SJCRH30 (cell line): ENCODE measurements around the gene SCLT1. TPM values are rescaled to one million over a fixed set of nuclear protein-coding genes. Genes with fewer than 3 reads are reported as not detected.

Source experiments
- DNase-seq, 2 experiments: peaks; one replicate each; pipeline ENCODE4 v3.0.0-alpha.2; 2015 to 2020
- H3K27ac ChIP-seq: fragments of 250-450 bp; sonication (Bioruptor Pico); 2 replicates; pipeline ENCODE4 v1.5.1; 2020; ENCODE audit warnings: mild to moderate bottlenecking, moderate library complexity
- H3K27me3 ChIP-seq: fragments of 250-450 bp; sonication (Bioruptor Pico); 2 replicates; pipeline ENCODE4 v1.5.1; 2020; ENCODE audit warnings: mild to moderate bottlenecking, moderate library complexity
- H3K36me3 ChIP-seq: fragments of 250-450 bp; sonication (Bioruptor Pico); 2 replicates; pipeline ENCODE4 v1.5.1; 2020; ENCODE audit warnings: mild to moderate bottlenecking, moderate library complexity
- H3K4me1 ChIP-seq: fragments of 250-450 bp; sonication (Bioruptor Pico); 2 replicates; pipeline ENCODE4 v1.5.1; 2020; ENCODE audit warnings: mild to moderate bottlenecking, moderate library complexity
- H3K4me3 ChIP-seq: fragments of 250-450 bp; sonication (Bioruptor Pico); 2 replicates; pipeline ENCODE4 v1.5.1; 2020; ENCODE audit warnings: mild to moderate bottlenecking, moderate library complexity
- H3K9me3 ChIP-seq: fragments of 250-450 bp; sonication (Bioruptor Pico); replicated peaks from 2 replicates; pipeline ENCODE4 v1.5.1; 2020; ENCODE audit warnings: mild to moderate bottlenecking, moderate library complexity
- total RNA-seq: library from RNA; depleted of rRNA; stranded (reverse); fragments of >200 nt; shearing (Covaris generic); gene quantifications from 2 replicates; pipeline ENCODE4 v1.2.3, GENCODE V29; 2014

Gene SCLT1
- total RNA-seq, 1 experiment from 2014 or later = 23.2 TPM

GRCh38 chr4:128958194-128958593, 135.1 kb downstream of the SCLT1 start:
- no peaks in the 10 kb centered on the region for H3K4me1 ChIP-seq
- peaks cover 6% of the 10 kb centered on the region for H3K36me3 ChIP-seq
- no peaks in the 10 kb centered on the region for H3K9me3 ChIP-seq
- DNase-seq = no peak
- H3K27me3 ChIP-seq = no peaks in the 10 kb centered on the region
- no peak overlapping the region for H3K4me3 ChIP-seq
- no peak overlapping the region for H3K27ac ChIP-seq

GRCh38 chr4:128957459-128957858, 135.9 kb downstream of the SCLT1 start:
- Histone ChIP-seq H3K27ac (no peak overlapping the region), H3K9me3 (no peaks in the 10 kb centered on the region), H3K36me3 (peaks cover 6% of the 10 kb centered on the region), H3K27me3 (no peaks in the 10 kb centered on the region), H3K4me1 (no peaks in the 10 kb centered on the region), H3K4me3 (no peak overlapping the region)
- DNase-seq = no peak

DNA sequence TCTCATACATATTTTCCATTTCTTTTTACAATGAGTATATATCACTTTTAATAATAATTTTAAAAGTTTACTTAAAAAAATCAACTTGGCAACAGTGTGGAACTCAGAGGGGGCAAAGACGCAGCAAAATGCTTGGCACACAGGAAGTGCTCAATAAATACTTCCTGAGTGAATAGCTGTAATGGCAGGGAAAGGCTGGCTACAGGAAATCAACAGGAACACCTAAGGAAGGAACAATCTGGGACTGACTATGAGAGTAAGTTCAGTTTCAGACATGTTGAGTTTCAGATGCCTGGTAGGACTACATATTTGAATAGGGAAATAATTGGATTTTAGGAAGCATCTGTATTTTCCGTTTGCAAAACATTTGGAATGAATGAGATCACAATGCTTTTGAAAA, 137.6 kb downstream of the SCLT1 start:
- Histone ChIP-seq H3K36me3 (peaks cover 6% of the 10 kb centered on the region), H3K27me3 (no peaks in the 10 kb centered on the region), H3K4me1 (no peaks in the 10 kb centered on the region), H3K4me3 (no peak overlapping the region), H3K27ac (no peak overlapping the region), H3K9me3 (no peaks in the 10 kb centered on the region)
- DNase-seq = no peak

DNA sequence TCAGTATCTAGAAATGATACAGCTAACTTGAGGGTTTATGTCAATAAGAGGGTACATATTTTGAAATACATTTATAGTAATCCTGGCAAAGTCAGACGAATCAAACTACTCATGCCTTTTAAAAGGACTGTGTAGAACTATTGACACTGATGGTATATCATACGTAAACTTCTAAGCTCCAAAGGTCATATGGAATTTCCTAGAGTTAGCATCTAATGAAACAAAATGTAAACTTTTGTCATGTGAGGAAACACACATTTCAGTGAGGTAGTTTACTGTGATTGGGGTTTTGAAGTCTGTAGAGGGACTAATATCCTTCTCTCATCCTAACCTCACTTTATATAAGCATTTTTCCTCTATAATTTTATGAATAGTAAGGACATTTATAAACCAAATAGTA, 138.4 kb downstream of the SCLT1 start:
- no peak for DNase-seq
- H3K4me3 ChIP-seq = no peak overlapping the region
- peaks cover 8% of the 10 kb centered on the region for H3K36me3 ChIP-seq
- H3K4me1 ChIP-seq = no peaks in the 10 kb centered on the region
- H3K27me3 ChIP-seq = no peaks in the 10 kb centered on the region
- H3K27ac ChIP-seq = no peak overlapping the region
- no peaks in the 10 kb centered on the region for H3K9me3 ChIP-seq

- Histone ChIP-seq H3K4me3 (no peak overlapping the region), H3K9me3 (no peaks in the 10 kb centered on the region), H3K36me3 (peaks cover 5% of the 10 kb centered on the region), H3K27ac (no peak overlapping the region), H3K4me1 (no peaks in the 10 kb centered on the region), H3K27me3 (no peaks in the 10 kb centered on the region)
- no peak for DNase-seq
These were observed 142.0 kb downstream of the SCLT1 start for GRCh38 chr4:128951316-128951715.

DNA sequence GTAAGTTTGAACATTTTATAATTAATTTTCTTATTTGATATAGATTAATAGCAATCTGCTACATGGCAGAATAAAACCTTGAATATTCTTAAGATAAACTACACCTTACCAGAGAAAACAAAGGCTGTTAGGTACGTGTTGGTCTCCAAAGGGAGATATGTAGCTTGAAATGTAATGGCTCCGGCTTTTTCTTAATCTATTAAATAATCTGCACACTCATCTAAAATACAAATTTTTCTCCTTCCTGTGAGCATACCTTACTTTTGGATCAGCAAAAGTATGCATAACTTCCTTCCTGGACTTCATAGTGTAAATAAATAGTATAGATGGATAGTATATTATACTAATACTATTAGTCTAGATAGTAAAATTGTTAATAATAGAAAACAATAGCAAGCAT, 142.5 kb downstream of the SCLT1 start:
- no peak for DNase-seq
- no peak overlapping the region for H3K4me3 ChIP-seq
- H3K27ac ChIP-seq = no peak overlapping the region

GRCh38 chr4:128946916-128947315, 146.4 kb downstream of the SCLT1 start:
- Histone ChIP-seq H3K27ac (no peak overlapping the region), H3K27me3 (no peaks in the 10 kb centered on the region), H3K4me3 (no peak overlapping the region), H3K9me3 (no peaks in the 10 kb centered on the region), H3K36me3 (peaks cover 24% of the 10 kb centered on the region), H3K4me1 (no peaks in the 10 kb centered on the region)
- no peak for DNase-seq

More for the DNA sequence above, 142.5 kb downstream of the SCLT1 start:
- peaks cover 8% of the 10 kb centered on the region for H3K36me3 ChIP-seq
- no peaks in the 10 kb centered on the region for H3K4me1 ChIP-seq
- no peaks in the 10 kb centered on the region for H3K9me3 ChIP-seq
- no peaks in the 10 kb centered on the region for H3K27me3 ChIP-seq

- DNase-seq = no peak
- H3K4me1 ChIP-seq = no peaks in the 10 kb centered on the region
- H3K27ac ChIP-seq = no peak overlapping the region
- H3K36me3 ChIP-seq = peaks cover 40% of the 10 kb centered on the region
- no peaks in the 10 kb centered on the region for H3K9me3 ChIP-seq
- no peaks in the 10 kb centered on the region for H3K27me3 ChIP-seq
- no peak overlapping the region for H3K4me3 ChIP-seq
These were observed 150.7 kb downstream of the SCLT1 start for GRCh38 chr4:128942607-128943006.

GRCh38 chr4:128940971-128941370, 152.4 kb downstream of the SCLT1 start:
- no peaks in the 10 kb centered on the region for H3K9me3 ChIP-seq
- H3K4me3 ChIP-seq = no peak overlapping the region
- no peaks in the 10 kb centered on the region for H3K27me3 ChIP-seq
- H3K4me1 ChIP-seq = no peaks in the 10 kb centered on the region
- DNase-seq = no peak
- peaks cover 38% of the 10 kb centered on the region for H3K36me3 ChIP-seq
- H3K27ac ChIP-seq = no peak overlapping the region

DNA sequence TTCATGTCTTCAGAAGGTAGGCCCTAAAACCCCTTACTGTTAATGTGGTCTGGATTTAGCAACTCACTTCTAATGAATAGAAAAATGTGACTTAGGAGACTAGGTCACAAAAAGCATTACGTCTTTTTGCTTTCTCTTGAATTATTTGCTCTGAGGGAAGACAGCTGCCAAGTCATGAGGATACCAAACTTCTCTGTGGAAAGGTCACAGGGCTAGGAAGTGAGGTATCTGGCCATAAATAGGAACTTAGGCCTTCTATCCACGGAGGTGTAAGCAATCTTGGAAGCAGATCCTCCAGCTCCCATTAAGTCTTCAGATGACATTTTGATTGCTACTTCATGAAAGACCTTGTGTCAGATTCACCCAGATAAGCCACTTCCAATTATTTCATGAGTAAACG, 163.3 kb downstream of the SCLT1 start:
- no peaks in the 10 kb centered on the region for H3K9me3 ChIP-seq
- no peak for DNase-seq
- no peak overlapping the region for H3K4me3 ChIP-seq
- no peak overlapping the region for H3K27ac ChIP-seq
- no peaks in the 10 kb centered on the region for H3K27me3 ChIP-seq
- no peaks in the 10 kb centered on the region for H3K4me1 ChIP-seq
- H3K36me3 ChIP-seq = peaks cover 10% of the 10 kb centered on the region

- Histone ChIP-seq H3K36me3 (peaks cover 3% of the 10 kb centered on the region; the same call in 1 of the 2 replicates), H3K27ac (no peak overlapping the region), H3K27me3 (no peaks in the 10 kb centered on the region), H3K4me1 (no peaks in the 10 kb centered on the region), H3K4me3 (no peak overlapping the region), H3K9me3 (no peaks in the 10 kb centered on the region)
- no peak for DNase-seq
These were observed 168.4 kb downstream of the SCLT1 start for GRCh38 chr4:128924951-128925350.

DNA sequence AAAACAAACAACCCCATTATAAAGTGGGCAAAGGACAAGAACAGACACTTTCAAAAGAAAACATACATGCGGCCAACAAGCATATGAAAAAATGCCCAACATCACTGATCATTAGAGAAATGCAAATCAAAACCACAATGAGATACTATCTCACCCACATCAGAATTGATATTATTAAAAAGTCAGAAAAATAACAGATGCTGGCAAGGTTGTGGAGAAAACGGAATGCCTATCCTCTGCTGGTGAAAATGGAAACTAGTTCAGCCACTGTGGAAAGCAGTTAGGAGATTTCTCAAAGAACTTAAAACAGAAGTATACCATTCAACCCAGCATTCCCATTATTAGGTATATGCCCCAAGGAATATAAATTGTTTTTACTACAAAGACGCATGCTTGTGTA, 171.4 kb downstream of the SCLT1 start:
- Histone ChIP-seq H3K27ac (no peak overlapping the region), H3K4me3 (no peak overlapping the region), H3K27me3 (no peaks in the 10 kb centered on the region), H3K9me3 (no peaks in the 10 kb centered on the region), H3K36me3 (peaks cover 3% of the 10 kb centered on the region; the same call in 1 of the 2 replicates), H3K4me1 (no peaks in the 10 kb centered on the region)
- no peak for DNase-seq

- Histone ChIP-seq H3K36me3 (no peaks in the 10 kb centered on the region), H3K27ac (no peak overlapping the region), H3K4me1 (no peaks in the 10 kb centered on the region), H3K4me3 (no peak overlapping the region), H3K9me3 (no peaks in the 10 kb centered on the region), H3K27me3 (no peaks in the 10 kb centered on the region)
- no peak for DNase-seq
These were observed 175.6 kb downstream of the SCLT1 start for GRCh38 chr4:128917781-128918180.

- H3K36me3 ChIP-seq = no peaks in the 10 kb centered on the region
- no peak overlapping the region for H3K4me3 ChIP-seq
- H3K27ac ChIP-seq = no peak overlapping the region
- peak in 1 of 2 experiments; percentile 1 for DNase-seq
- H3K9me3 ChIP-seq = no peaks in the 10 kb centered on the region
- no peaks in the 10 kb centered on the region for H3K4me1 ChIP-seq
- no peaks in the 10 kb centered on the region for H3K27me3 ChIP-seq
These were observed 176.5 kb downstream of the SCLT1 start for GRCh38 chr4:128916832-128917231.

GRCh38 chr4:128915544-128915943, 177.8 kb downstream of the SCLT1 start:
- no peaks in the 10 kb centered on the region for H3K27me3 ChIP-seq
- H3K4me1 ChIP-seq = no peaks in the 10 kb centered on the region
- H3K27ac ChIP-seq = no peak overlapping the region
- no peaks in the 10 kb centered on the region for H3K36me3 ChIP-seq
- DNase-seq = no peak
- no peak overlapping the region for H3K4me3 ChIP-seq
- no peaks in the 10 kb centered on the region for H3K9me3 ChIP-seq

GRCh38 chr4:128913228-128913627, 180.1 kb downstream of the SCLT1 start:
- Histone ChIP-seq H3K36me3 (no peaks in the 10 kb centered on the region), H3K4me1 (no peaks in the 10 kb centered on the region), H3K27me3 (no peaks in the 10 kb centered on the region), H3K9me3 (no peaks in the 10 kb centered on the region), H3K27ac (no peak overlapping the region), H3K4me3 (no peak overlapping the region)
- no peak for DNase-seq
